MM.1S (cell line): ENCODE results near the gene NOC4L.

Source experiments
- DNase-seq: peaks from one replicate; pipeline ENCODE4 v3.0.0-alpha.2; 2015
- H2AFZ ChIP-seq: fragments of 300-600 bp; sonication (generic); 2 replicates; pipeline ENCODE4 v1.6.0; 2016; ENCODE audit warnings: antibody characterized with exemption, low read length
- H3F3A ChIP-seq: fragments of 300-600 bp; sonication (generic); 2 replicates; pipeline ENCODE4 v1.6.1; 2016; ENCODE audit warnings: mild to moderate bottlenecking, antibody characterized with exemption, low read length, moderate library complexity, mixed read lengths; ENCODE audit not compliant: insufficient read depth
- H3K27ac ChIP-seq: fragments of 300-600 bp; sonication (generic); 2 replicates; pipeline ENCODE4 v1.5.1; 2016; ENCODE audit warnings: mild to moderate bottlenecking, low read length
- H3K27me3 ChIP-seq: fragments of 300-600 bp; sonication (generic); replicated peaks from 2 replicates; pipeline ENCODE4 v1.6.0; 2016; ENCODE audit warnings: low read length; ENCODE audit not compliant: insufficient read depth
- H3K36me3 ChIP-seq: fragments of 300-600 bp; sonication (generic); replicated peaks from 2 replicates; pipeline ENCODE4 v1.6.1; 2016; ENCODE audit warnings: mild to moderate bottlenecking, low read length, mixed read lengths; ENCODE audit not compliant: insufficient read depth
- H3K4me1 ChIP-seq: fragments of 300-600 bp; sonication (generic); 2 replicates; pipeline ENCODE4 v1.6.1; 2016; ENCODE audit warnings: low read length, mixed read lengths
- H3K4me2 ChIP-seq: fragments of 300-600 bp; sonication (generic); 2 replicates; pipeline ENCODE4 v1.6.0; 2016; ENCODE audit warnings: low read depth, low read length
- H3K4me3 ChIP-seq: fragments of 300-600 bp; sonication (generic); 2 replicates; pipeline ENCODE4 v1.5.1; 2016; ENCODE audit warnings: low read length, mixed read lengths
- H3K79me2 ChIP-seq: fragments of 300-600 bp; sonication (generic); 2 replicates; pipeline ENCODE4 v1.6.1; 2016; ENCODE audit warnings: mixed run types, low read length, mixed read lengths
- H3K9ac ChIP-seq: fragments of 300-600 bp; sonication (generic); 2 replicates; pipeline ENCODE4 v1.6.1; 2016; ENCODE audit warnings: low read length, mixed read lengths
- H3K9me2 ChIP-seq: fragments of 300-600 bp; sonication (generic); replicated peaks from 2 replicates; pipeline ENCODE4 v1.6.1; 2016; ENCODE audit warnings: mild to moderate bottlenecking, low read length, mixed read lengths; ENCODE audit not compliant: insufficient read depth
- H3K9me3 ChIP-seq: fragments of 300-600 bp; sonication (generic); replicated peaks from 2 replicates; pipeline ENCODE4 v1.6.1; 2016; ENCODE audit warnings: mild to moderate bottlenecking, low read length, mixed read lengths; ENCODE audit not compliant: insufficient read depth
- H4K20me1 ChIP-seq: fragments of 300-600 bp; sonication (generic); 2 replicates; pipeline ENCODE4 v1.6.1; 2016; ENCODE audit warnings: mild to moderate bottlenecking, low read length, moderate library complexity, mixed read lengths; ENCODE audit not compliant: insufficient read depth
- EZH2 ChIP-seq: fragments of 300-600 bp; sonication (generic); optimal IDR thresholded peaks from 2 replicates; pipeline ENCODE3; 2017; ENCODE audit warnings: low read depth, mild to moderate bottlenecking, antibody characterized with exemption, low read length, mixed read lengths
- EZH2phosphoT487 ChIP-seq: fragments of 300-600 bp; sonication (generic); IDR thresholded peaks from 2 replicates; pipeline ENCODE4 v1.6.1; 2018; ENCODE audit warnings: antibody characterized with exemption, low read length
- TF ChIP-seq, protein P1 (sequence below): fragments of 300-600 bp; sonication (generic); IDR thresholded peaks from 2 replicates; pipeline ENCODE4 v1.5.1; 2016; ENCODE audit warnings: antibody characterized with exemption, low read length, mixed read lengths

The NOC4L gene

DNA sequence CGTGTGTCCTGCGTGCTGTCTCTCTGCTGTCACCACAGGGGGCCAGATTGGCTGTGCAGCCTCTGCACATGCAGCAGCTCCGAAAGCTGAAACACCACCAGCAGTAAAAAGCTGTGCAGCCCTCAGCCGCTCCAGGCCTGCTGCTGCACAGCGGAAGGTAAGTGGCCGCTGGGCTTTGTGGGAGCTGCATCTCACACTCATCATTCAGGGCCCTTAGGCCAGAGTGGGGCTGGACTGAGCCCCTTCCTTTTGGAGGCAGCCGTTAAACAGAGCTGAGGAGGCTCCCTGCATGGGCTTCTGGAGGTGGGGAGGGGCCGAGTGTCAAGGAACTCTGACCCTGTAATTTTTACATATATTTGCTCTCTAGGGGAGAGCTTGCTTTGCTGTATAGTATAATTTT lies 17.2 kb upstream of the NOC4L start:
- Histone ChIP-seq H3K4me2 (no peak overlapping the region), H3K9ac (no peak overlapping the region), H3K9me2 (no peaks in the 10 kb centered on the region), H3K79me2 (no peaks in the 10 kb centered on the region), H3F3A (no peaks in the 10 kb centered on the region), H3K4me1 (no peaks in the 10 kb centered on the region), H3K27me3 (no peaks in the 10 kb centered on the region), H3K9me3 (no peaks in the 10 kb centered on the region), H3K27ac (no peak overlapping the region), H4K20me1 (no peaks in the 10 kb centered on the region), H3K36me3 (no peaks in the 10 kb centered on the region), H2AFZ (no peak overlapping the region), H3K4me3 (no peak overlapping the region)
- DNase-seq, result no peak
- TF ChIP-seq, protein P1, sequence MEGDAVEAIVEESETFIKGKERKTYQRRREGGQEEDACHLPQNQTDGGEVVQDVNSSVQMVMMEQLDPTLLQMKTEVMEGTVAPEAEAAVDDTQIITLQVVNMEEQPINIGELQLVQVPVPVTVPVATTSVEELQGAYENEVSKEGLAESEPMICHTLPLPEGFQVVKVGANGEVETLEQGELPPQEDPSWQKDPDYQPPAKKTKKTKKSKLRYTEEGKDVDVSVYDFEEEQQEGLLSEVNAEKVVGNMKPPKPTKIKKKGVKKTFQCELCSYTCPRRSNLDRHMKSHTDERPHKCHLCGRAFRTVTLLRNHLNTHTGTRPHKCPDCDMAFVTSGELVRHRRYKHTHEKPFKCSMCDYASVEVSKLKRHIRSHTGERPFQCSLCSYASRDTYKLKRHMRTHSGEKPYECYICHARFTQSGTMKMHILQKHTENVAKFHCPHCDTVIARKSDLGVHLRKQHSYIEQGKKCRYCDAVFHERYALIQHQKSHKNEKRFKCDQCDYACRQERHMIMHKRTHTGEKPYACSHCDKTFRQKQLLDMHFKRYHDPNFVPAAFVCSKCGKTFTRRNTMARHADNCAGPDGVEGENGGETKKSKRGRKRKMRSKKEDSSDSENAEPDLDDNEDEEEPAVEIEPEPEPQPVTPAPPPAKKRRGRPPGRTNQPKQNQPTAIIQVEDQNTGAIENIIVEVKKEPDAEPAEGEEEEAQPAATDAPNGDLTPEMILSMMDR, result no peak
- no peak for TF ChIP-seq EZH2phosphoT487
- TF ChIP-seq EZH2, result no peak

DNA sequence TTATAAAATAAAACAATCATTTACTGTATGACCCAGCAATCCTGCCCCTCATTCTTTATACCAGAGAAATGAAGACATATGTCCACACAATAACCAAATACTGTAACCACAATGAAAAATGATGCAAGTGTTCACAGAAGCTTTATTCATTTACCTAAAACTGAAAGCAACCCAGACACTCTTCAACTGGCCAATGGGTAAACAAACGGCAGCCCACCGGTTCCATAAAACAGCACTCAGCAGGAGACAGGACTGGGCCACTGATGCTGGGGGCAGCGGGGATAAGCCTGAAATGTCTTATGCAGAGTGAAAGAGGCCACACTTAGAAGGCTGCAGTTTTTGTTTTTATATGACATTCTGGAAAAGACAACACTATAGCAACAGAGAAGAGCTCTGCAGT lies 15.2 kb upstream of the NOC4L start:
- Histone ChIP-seq H3F3A (no peaks in the 10 kb centered on the region), H3K4me3 (no peak overlapping the region), H3K27me3 (no peaks in the 10 kb centered on the region), H3K9me3 (no peaks in the 10 kb centered on the region), H3K79me2 (no peaks in the 10 kb centered on the region), H3K9me2 (no peaks in the 10 kb centered on the region), H3K27ac (no peak overlapping the region), H3K4me2 (no peak overlapping the region), H3K9ac (no peak overlapping the region), H4K20me1 (no peaks in the 10 kb centered on the region), H3K4me1 (no peaks in the 10 kb centered on the region), H3K36me3 (no peaks in the 10 kb centered on the region), H2AFZ (no peak overlapping the region)
- no peak for TF ChIP-seq EZH2
- no peak for TF ChIP-seq EZH2phosphoT487
- TF ChIP-seq, protein P1, result no peak
- no peak for DNase-seq

DNA sequence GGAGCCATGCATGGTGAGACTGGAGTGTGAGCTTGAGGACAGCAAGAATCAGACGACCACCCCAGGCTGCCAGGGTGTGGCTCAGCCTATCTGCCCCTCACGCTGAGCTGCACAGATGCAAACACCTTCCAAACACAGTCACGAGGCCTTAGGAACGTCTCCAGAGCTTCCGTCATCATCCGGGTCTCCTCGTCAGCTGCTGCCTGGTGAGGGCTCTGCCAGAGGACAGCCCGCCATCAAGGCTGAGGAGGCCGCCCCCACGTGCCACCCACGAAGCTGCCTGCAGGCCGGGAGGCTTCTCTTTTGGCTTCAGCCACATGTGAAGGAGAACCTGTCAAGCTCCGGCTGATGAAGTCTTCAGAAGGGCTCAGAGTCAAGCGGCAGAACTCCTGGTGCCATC lies 13.6 kb upstream of the NOC4L start:
- Histone ChIP-seq H2AFZ (no peak overlapping the region), H3K9ac (no peak overlapping the region), H3K4me3 (no peak overlapping the region), H3K27me3 (no peaks in the 10 kb centered on the region), H3K9me3 (no peaks in the 10 kb centered on the region), H3F3A (no peaks in the 10 kb centered on the region), H3K79me2 (no peaks in the 10 kb centered on the region), H3K27ac (no peak overlapping the region), H4K20me1 (no peaks in the 10 kb centered on the region), H3K9me2 (no peaks in the 10 kb centered on the region), H3K4me1 (no peaks in the 10 kb centered on the region), H3K4me2 (no peak overlapping the region), H3K36me3 (no peaks in the 10 kb centered on the region)
- TF ChIP-seq, protein P1, result no peak
- TF ChIP-seq EZH2 (no peak), EZH2phosphoT487 (no peak)
- DNase-seq, result no peak

DNA sequence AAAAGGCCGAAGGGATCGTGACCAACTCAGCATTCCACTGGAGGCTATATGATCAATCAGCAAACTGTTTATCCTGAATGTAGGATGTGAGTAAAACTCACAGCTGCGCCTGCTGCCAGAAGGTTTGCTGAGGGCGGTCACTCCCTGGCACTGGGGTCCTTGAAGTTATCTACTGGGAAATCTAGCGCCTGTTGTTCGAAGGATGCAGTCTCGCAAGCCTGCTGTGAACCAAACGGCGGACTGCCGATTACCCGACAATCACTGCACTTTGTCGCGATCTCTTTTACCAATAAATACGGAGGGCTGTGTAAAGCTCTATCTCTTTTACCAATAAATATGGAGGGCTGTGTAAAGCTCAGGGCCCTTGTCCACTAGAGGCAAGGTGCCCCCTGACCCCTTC lies 13.0 kb upstream of the NOC4L start:
- no peaks in the 10 kb centered on the region for H3K27me3 ChIP-seq
- H3K79me2 ChIP-seq, result no peaks in the 10 kb centered on the region
- TF ChIP-seq EZH2phosphoT487 (no peak), EZH2 (no peak)
- TF ChIP-seq, protein P1, result no peak
- H3F3A ChIP-seq, result no peaks in the 10 kb centered on the region
- H4K20me1 ChIP-seq, result no peaks in the 10 kb centered on the region
- H3K4me1 ChIP-seq, result no peaks in the 10 kb centered on the region
- no peak overlapping the region for H3K9ac ChIP-seq
- H3K4me2 ChIP-seq, result no peak overlapping the region
- H3K27ac ChIP-seq, result no peak overlapping the region
- H3K36me3 ChIP-seq, result no peaks in the 10 kb centered on the region
- no peak overlapping the region for H3K4me3 ChIP-seq
- no peaks in the 10 kb centered on the region for H3K9me2 ChIP-seq
- no peaks in the 10 kb centered on the region for H3K9me3 ChIP-seq
- no peak overlapping the region for H2AFZ ChIP-seq
- DNase-seq, result no peak
